Inferior parietal cortex (tissue), 1 donor: ENCODE results near the gene GAS7.
"Not testable (repeated sequence)": the region's sequence is repeated elsewhere in the genome, so short reads cannot be mapped to it uniquely, and the experiment has no call there.

Experiments used
- DNase-seq: peaks from one replicate; pipeline ENCODE4 v3.0.0-alpha.2; 2016; ENCODE audit errors: extremely low spot score

Gene GAS7

DNA sequence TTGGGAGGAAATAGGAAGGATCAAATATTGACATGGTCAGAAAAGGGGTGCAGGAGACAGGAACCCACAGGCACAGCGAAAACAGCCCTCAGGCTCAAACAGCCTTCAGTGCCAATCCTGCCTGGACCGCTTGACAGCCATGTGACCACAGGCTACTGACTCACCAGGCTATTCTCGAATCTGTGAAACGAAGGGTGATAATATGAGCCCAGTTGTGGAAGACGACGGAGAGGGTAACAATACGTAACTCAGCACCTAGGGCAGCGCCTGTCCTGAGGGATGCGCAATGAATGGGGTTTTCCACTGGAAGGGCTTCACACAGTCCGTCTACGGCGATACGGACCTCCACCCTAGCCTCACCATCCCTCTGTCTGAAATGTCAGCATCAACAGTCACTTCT is 176.0 kb downstream of the GAS7 start:
- peak; percentile 69 for DNase-seq

- DNase-seq, result peak; percentile 28
These were observed 177.0 kb downstream of the GAS7 start for GRCh38 chr17:10021272-10021984.

GRCh38 chr17:10019941-10020451 is 178.4 kb downstream of the GAS7 start:
- peak; percentile 14 for DNase-seq

DNA sequence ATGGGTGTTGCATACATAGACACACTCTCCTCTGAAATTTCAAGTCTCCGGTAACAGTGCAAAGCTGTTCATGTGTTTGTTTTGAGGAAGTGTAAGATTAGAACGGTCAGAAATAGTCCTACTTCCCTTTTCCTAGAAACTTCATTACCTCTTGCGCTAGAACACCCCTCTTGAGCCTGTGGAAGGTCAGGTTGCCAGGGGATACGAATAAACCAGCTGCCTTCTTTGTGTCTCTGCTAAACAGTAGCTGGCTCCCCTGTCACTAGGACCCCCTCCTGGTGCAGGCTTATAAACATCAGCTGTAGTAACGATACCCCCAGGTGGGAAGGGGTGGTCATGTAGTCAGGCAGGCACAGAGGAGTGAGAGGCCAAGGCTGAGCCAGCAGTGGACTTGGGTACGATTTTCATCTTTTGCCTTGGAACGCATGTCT is 179.9 kb downstream of the GAS7 start:
- peak; percentile 55 for DNase-seq

DNA sequence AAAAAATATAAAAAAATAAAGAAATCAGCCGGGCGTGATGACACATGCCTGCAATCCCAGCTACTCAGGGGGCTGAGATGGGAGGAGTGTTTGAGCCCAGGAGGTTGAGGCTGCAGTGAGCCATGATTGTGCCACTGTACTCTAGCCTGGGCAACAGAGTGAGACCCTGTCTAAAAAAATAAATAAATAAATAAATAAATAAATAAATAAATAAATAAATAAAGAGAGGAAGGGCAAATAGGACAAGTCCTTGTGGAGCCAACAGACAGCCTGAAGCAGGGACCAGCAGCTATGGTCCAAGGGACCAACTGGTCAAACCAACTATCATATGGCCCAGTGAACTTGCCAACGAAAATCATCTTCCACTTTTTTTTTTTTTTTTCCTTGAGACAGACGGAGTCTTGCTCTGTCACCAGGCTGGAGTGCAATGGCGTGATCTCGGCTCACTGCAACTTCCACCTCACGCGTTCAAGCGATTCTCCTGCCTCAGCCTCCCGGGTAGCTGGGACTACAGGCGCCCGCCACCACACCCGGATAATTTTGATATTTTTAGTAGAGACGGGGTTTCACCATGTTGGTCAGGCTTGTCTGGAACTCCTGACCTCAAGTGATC is 181.3 kb downstream of the GAS7 start:
- not testable (repeated sequence) for DNase-seq

DNA sequence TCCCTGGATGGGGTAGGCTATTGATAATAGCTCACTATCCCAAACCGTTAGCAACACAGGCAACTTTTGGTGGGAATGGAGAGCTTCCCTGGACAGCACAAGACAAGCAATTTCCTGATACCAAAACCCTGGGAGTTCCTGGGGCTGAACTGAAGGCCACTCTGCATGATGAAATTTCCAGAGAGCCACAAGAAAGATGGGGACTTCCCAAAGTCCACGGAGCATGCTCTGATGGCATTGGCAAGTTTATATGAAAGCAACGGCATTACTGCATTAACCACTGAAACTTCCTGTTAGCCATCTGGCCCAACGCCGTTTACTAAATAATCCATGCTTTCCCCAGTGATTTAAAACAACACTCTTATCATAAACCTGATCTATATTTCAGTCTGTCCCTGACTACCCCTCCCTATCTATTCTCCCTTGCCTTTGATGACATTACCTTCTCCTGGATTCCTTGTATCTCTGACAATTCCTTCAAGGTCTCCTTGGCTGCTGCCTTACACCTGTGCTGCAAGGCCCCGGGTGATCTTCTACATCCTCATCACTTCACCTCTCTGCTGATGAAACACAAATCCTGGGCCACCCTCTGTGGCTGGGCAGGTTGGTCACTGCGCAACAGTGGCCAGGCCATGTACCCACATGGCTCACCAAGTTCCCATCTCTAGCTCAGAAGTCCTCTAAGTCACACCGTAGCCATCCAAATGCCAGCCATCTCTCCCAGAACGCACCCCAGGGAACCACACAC is 184.9 kb downstream of the GAS7 start:
- DNase-seq, result no peak

DNA sequence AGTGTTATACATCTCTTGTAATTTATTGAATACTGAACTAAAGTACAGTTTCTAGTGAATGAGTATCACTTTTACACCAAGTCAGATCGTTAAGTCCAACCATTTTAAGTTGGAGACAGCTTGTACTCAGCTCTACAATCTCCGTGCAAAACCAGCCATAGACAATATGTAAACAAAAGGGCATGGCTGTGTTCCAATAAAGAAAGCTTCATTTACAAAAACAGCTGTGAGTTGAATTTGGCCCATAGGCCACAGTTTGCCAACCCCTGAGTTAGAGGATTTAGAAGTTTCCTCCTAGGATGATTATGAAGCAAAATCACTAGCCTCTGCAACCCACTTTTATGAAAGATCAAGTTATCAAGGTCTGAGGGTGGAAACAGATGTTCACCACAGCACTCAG is 187.7 kb downstream of the GAS7 start:
- DNase-seq, result peak; percentile 8

DNA sequence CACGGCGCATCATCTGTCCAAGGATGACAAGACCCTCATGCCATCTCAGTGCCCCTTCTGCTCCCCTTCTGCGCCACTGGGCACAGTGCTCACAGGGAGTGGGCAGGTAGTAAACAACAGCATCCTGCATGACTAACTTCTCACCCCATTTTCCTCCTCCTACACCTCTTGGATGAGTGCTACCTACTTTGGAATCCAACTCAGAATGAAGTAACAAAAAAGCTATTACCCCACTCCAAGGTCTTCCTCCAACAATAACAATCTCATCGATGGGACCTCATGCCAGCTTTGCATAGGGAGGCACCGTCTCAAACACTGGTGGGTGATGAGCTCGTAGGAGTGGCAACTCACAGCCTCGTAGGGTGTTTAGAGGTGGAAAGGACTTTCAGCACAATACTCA is 194.7 kb downstream of the GAS7 start:
- no peak for DNase-seq

- DNase-seq, result not testable (repeated sequence)
These were observed 195.6 kb downstream of the GAS7 start for GRCh38 chr17:10002567-10003360.

DNA sequence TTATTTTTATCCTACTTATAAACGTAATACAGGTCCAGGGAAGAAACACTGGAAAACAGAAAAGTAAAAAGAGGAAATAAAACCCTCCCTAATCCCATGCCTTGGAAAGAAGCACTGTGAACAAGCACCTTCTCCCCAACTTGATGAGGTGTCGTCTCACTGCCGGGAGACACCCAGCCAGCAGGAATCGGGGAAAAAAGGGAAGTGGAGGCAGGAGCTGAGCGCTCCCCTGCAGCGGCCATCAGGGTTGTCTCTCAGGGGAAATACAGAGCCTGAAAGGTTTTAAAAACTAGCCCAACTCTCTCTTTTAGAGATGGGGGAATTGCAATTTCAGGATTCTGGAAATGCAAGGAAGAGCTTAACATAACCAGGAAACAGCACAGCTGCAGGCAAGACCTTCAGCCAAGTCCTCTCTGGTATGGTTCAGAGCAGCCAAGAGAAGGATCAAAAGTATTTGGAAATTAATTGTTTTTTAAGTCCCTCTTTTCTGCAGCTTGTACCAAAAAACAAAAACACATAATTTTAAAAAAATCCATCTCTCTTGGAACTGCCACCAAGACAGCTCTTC is 197.0 kb downstream of the GAS7 start:
- DNase-seq, result no peak

- no peak for DNase-seq
These were observed 198.3 kb downstream of the GAS7 start for GRCh38 chr17:9999919-10000695.

- no peak for DNase-seq
These were observed 200.3 kb downstream of the GAS7 start for GRCh38 chr17:9998060-9998459.

- no peak for DNase-seq
These were observed 203.6 kb downstream of the GAS7 start for GRCh38 chr17:9994761-9995160.

- DNase-seq, result no peak
These were observed 206.6 kb downstream of the GAS7 start for GRCh38 chr17:9991796-9992195.

DNA sequence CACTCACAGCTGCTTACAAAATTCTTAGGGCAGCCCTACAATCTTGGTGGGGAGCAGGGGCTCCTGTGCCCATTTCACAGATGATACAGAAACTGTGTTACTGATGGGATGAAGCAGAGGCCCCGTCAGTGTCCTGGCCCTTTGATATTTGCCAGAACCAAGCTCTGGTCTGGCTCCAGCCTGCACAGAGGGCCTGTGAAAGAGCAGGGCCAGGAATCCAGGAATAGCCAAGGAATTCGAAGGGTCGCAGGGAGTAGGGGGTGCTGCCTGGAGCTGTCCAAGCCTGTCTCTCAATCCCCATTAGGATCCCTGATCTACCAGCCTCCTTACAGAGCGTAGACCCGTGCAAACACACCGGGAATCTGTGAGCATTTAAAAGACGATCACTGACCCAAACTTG is 207.1 kb downstream of the GAS7 start:
- DNase-seq, result no peak

DNA sequence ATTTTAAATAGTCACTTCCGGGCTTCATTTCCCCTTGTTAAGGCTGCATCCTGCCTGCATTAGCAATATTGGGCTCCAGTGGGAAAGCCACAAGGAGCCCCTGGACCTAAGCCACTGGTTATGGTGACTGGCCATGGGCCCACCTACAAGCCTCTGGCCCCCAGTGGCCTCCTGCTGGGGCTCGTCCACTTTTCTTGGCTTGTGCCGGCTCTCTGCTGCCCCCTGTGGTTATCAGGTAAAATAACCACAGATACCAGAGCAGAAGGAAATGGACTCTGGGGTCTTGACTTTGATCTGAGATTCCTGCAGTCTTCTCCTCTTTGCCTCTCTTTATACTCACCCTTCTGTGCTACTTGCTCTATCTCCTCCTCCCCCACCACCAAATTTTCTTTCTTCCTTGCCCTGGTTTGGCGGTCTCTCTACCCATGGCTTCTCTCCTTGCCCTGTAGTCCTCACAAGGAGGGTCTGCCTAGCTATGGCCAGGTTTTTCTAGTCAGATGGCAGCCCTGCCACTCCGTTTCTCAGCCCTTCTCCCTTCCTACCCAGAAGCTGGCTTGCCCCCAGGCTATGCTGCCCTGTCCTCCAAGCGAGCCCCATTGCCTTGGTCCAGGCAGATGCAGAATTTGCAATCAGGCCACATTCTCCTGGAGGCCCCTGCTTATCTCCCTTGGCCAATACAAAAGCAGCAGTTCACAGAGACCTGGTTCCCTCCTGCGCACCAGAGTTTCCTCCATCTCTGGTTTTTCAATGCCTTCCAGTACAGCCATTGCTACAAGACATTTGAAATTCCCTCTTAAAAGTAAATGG is 210.4 kb downstream of the GAS7 start:
- DNase-seq, result peak; percentile 48

DNA sequence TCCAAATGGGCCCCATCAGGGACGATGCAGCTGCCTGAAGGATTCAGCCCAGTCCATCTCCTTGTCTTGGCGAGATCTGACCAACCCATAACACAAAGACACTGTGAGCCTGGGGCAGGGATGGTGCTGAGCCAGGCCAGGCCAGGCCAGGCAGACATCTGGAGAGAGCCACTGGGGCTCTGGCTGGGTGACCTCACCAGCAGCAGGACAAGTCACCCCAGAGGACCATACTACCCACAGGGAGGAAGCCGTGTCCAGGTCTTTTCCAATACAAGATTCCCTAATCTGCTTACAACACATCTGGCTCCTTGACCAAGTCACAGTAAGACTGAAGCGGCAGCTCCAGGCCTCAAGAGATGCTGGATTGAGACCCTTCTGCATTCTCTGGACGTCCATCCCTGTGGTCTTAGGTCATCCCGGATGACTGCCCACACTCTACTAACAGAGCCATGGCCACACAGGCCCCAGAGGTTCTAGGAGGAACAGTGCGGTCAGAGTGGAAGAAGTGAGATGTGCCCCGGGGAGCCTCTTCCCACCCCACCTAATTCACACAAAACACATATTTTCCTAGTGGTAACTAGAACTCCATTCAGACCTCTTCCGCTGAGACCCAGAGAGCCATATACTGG is 211.5 kb downstream of the GAS7 start:
- no peak for DNase-seq

GRCh38 chr17:9985646-9986045 is 212.8 kb downstream of the GAS7 start:
- no peak for DNase-seq

DNA sequence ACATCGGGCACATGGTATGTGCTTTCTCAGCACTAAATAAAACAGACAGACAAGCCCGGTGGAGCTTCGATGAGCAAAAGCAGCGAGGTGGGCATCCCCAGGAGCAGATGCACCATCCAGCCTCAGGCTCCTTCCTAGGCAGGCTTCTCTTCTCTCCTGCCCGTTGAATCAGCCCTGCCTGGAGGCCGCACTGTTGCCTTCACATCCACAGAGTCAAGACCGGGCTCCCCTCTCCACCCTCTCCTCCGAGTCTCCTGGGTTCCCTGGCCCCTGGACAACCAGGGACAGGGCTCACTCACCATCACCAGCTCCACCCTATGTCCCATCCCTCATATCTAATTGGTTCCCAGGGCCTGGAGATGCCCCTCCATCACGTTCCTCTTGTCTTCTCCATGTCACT is 213.6 kb downstream of the GAS7 start:
- no peak for DNase-seq
